PC-3 (cell line): Measurements from ENCODE around the gene ATP5ME.

Experiments
- EZH2 ChIP-seq: fragments of 300-600 bp; sonication (generic); IDR thresholded peaks from one replicate; pipeline ENCODE4 v1.6.1; 2017; ENCODE audit warnings: antibody characterized with exemption, mild to moderate bottlenecking, low read length; ENCODE audit not compliant: unreplicated experiment
- TF ChIP-seq, protein P1 (sequence below): fragments of 300-600 bp; sonication (generic); conservative IDR thresholded peaks from 2 replicates; pipeline ENCODE4 v1.5.1; 2017; ENCODE audit warnings: antibody characterized with exemption, low read depth, mild to moderate bottlenecking, low read length

DNA sequence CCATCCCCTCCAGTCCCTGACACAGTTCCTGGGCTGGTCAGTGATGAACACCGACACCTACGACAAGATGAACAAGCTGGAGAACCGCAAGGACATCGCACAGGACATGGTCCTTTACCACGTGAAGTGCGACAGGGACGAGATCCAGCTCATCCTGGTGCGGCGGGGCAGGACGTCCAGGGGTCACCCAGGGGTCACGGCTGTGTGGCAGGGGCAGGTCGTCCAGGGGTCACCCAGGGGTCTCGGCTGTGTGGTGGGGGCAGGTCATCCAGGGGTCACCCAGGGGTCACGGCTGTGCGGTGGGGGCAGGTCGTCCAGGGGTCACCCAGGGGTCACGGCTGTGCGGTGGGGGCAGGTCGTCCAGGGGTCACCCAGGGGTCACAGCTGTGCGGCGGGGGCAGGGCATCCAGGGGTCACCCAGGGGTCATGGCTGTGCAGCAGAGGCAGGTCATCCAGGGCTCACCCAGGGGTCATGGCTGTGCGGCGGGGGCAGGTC is 16.7 kb downstream of the ATP5ME start:
- TF ChIP-seq, protein P1, sequence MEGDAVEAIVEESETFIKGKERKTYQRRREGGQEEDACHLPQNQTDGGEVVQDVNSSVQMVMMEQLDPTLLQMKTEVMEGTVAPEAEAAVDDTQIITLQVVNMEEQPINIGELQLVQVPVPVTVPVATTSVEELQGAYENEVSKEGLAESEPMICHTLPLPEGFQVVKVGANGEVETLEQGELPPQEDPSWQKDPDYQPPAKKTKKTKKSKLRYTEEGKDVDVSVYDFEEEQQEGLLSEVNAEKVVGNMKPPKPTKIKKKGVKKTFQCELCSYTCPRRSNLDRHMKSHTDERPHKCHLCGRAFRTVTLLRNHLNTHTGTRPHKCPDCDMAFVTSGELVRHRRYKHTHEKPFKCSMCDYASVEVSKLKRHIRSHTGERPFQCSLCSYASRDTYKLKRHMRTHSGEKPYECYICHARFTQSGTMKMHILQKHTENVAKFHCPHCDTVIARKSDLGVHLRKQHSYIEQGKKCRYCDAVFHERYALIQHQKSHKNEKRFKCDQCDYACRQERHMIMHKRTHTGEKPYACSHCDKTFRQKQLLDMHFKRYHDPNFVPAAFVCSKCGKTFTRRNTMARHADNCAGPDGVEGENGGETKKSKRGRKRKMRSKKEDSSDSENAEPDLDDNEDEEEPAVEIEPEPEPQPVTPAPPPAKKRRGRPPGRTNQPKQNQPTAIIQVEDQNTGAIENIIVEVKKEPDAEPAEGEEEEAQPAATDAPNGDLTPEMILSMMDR, result no peak
- no peak for TF ChIP-seq EZH2
